HepG2 (cell line): ENCODE results near the gene ASL. TPM values are rescaled to one million over a fixed set of nuclear protein-coding genes. Genes with fewer than 3 reads are reported as not detected.

Source experiments
- CBFB ChIP-seq: sonication (generic); formaldehyde crosslinking; IDR thresholded peaks from 2 replicates; pipeline ENCODE4 v1.4.0; 2020; ENCODE audit warnings: missing genetic modification reagents
- KDM3A ChIP-seq: IDR thresholded peaks from 2 replicates; pipeline ENCODE4 v1.6.1; 2018; ENCODE audit warnings: low read depth, missing compliant biosample characterization
- KLF16 ChIP-seq, 2 experiments: sonication (generic) in 1 of 2; formaldehyde crosslinking in 1 of 2; IDR thresholded peaks; 2 replicates each; pipeline versions ENCODE4 v1.6.1 to v1.8.0; 2016 to 2023; ENCODE audit warnings: missing genetic modification reagents in 2 of 2, missing compliant biosample characterization in 1 of 2
- NCOA1 ChIP-seq: sonication (generic); formaldehyde crosslinking; IDR thresholded peaks from 2 replicates; pipeline ENCODE4 v1.9.0; 2021; ENCODE audit warnings: missing genetic modification reagents
- PHF21A ChIP-seq: sonication (generic); formaldehyde crosslinking; IDR thresholded peaks from 2 replicates; pipeline ENCODE4 v1.5.0; 2020; ENCODE audit warnings: mild to moderate bottlenecking, missing genetic modification reagents
- REXO4 ChIP-seq: sonication (generic); formaldehyde crosslinking; IDR thresholded peaks from 2 replicates; pipeline ENCODE4 v1.8.0; 2022; ENCODE audit warnings: missing genetic modification reagents, mild to moderate bottlenecking, borderline replicate concordance
- RNF2 ChIP-seq: fragments of 450-650 bp; conservative IDR thresholded peaks from 2 replicates; pipeline ENCODE4 v1.6.1; 2016; ENCODE audit warnings: low read depth
- SAP130 ChIP-seq: IDR thresholded peaks from 2 replicates; pipeline ENCODE4 v1.6.1; 2016; ENCODE audit warnings: low read depth
- SMC3 ChIP-seq: IDR thresholded peaks from 2 replicates; pipeline ENCODE4 v1.6.1; 2011; ENCODE audit warnings: low read length, improper control_type of control experiment
- YY1 ChIP-seq: IDR thresholded peaks from 2 replicates; pipeline ENCODE4 v1.6.1; 2011; ENCODE audit warnings: low read length, low read depth, moderate library complexity, mild to moderate bottlenecking; ENCODE audit not compliant: insufficient read depth, insufficient replicate concordance
- ZNF75D ChIP-seq: sonication (generic); formaldehyde crosslinking; IDR thresholded peaks from 2 replicates; pipeline ENCODE4 v1.8.1; 2023; ENCODE audit warnings: missing genetic modification reagents, mild to moderate bottlenecking, borderline replicate concordance
- ZNF878 ChIP-seq: sonication (generic); formaldehyde crosslinking; IDR thresholded peaks from 2 replicates; pipeline ENCODE4 v1.8.1; 2023; ENCODE audit warnings: mild to moderate bottlenecking, missing genetic modification reagents, moderate library complexity
- polyA plus RNA-seq, 8 experiments: library from polyadenylated mRNA; depleted of rRNA in 3 of 8; stranded (reverse) in 7 of 8; unstranded in 1 of 8; fragments of >200 nt; fragmentation: Illumina TruSeq in 4 of 8; extraction: Trizol in 4 of 8; gene quantifications; 2 replicates each; pipeline versions ENCODE4 v1.2.1 to v1.2.3, GENCODE V29; 2011 to 2016; ENCODE audit warnings: low read depth in 4 of 8, missing spikeins in 1 of 8, mixed read lengths in 1 of 8; ENCODE audit not compliant: insufficient read depth in 1 of 8
- total RNA-seq, 5 experiments: library from RNA; depleted of rRNA; stranded (reverse); fragments of >200 nt; fragmentation: Illumina TruSeq; extraction: Trizol; gene quantifications; 2 replicates each; pipeline ENCODE4 v1.2.3, GENCODE V29; 2016; ENCODE audit warnings: low read depth in 1 of 5
- TF ChIP-seq, protein P1 (sequence below): sonication (generic); formaldehyde crosslinking; IDR thresholded peaks from 2 replicates; pipeline ENCODE4 v1.4.0; 2020; ENCODE audit warnings: missing genetic modification reagents, borderline replicate concordance
- TF ChIP-seq, protein P2 (sequence below): sonication (generic); formaldehyde crosslinking; IDR thresholded peaks from 2 replicates; pipeline ENCODE4 v1.8.1; 2023; ENCODE audit warnings: missing genetic modification reagents, inconsistent platforms, borderline replicate concordance
- TF ChIP-seq, protein P3 (sequence below), 2 experiments: sonication (generic) in 1 of 2; formaldehyde crosslinking in 1 of 2; IDR thresholded peaks; 2 replicates each; pipeline versions ENCODE4 v1.4.0 to v1.6.1; 2018 to 2020; ENCODE audit warnings: missing genetic modification reagents in 2 of 2, borderline replicate concordance in 1 of 2, low read depth in 1 of 2, mild to moderate bottlenecking in 1 of 2, missing biosample characterization in 1 of 2
- TF ChIP-seq, protein P4 (sequence below): IDR thresholded peaks from 2 replicates; pipeline ENCODE4 v1.6.1; 2018; ENCODE audit warnings: missing genetic modification reagents
- TF ChIP-seq, protein P5 (sequence below): sonication (generic); formaldehyde crosslinking; IDR thresholded peaks from 2 replicates; pipeline ENCODE4 v1.4.0; 2020; ENCODE audit warnings: missing genetic modification reagents
- TF ChIP-seq, protein P6 (sequence below): sonication (generic); formaldehyde crosslinking; IDR thresholded peaks from 2 replicates; pipeline ENCODE4 v1.5.0; 2020; ENCODE audit warnings: mild to moderate bottlenecking, missing genetic modification reagents

ASL gene
- total and polyA plus RNA-seq, 2 of the 13 experiments (the other 11 are each of a cell fraction or from before 2014, with no cell fraction given) = 71.4 to 96.5 TPM

DNA sequence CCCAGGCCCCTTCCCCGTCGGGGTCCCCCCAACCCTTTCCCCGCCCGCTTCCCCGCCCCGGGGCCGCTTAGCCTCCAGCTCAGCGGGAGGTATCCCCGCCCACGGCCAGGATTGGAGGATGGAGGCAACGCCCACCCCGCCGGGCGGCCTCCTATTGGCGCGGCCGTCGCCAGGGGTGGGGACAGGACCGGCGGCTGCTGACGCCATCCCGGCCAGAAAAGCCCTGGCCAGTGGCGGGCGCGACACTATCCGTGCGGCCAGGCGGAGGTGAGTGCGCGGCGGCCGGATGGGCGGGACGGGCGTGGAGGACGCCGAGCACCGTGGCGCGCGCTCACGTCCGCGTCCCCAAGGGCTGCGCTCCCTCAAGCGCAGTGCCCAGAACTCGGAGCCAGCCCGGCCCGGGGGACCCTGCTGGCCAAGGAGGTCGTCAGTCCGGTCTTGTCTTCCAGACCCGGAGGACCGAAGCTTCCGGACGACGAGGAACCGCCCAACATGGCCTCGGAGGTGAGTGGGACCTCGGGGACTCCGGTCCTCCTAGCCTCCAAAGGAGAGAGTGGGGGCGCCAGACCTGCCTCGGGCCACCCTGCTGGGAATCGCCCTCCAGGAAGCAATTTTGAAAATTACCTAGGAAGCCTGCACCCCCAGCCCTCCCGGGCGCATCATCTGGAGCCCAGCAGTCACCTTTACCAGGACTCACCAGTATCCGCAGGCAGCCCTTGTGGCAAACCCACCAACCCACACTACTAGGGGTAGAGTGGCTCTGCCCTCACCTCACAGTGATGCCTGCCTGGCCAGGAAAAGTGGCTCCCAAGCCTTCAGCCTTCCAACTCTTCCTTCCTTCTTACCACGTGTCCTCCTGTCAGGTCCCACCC lies at the start of gene ASL (continued):
- TF ChIP-seq, protein P1, sequence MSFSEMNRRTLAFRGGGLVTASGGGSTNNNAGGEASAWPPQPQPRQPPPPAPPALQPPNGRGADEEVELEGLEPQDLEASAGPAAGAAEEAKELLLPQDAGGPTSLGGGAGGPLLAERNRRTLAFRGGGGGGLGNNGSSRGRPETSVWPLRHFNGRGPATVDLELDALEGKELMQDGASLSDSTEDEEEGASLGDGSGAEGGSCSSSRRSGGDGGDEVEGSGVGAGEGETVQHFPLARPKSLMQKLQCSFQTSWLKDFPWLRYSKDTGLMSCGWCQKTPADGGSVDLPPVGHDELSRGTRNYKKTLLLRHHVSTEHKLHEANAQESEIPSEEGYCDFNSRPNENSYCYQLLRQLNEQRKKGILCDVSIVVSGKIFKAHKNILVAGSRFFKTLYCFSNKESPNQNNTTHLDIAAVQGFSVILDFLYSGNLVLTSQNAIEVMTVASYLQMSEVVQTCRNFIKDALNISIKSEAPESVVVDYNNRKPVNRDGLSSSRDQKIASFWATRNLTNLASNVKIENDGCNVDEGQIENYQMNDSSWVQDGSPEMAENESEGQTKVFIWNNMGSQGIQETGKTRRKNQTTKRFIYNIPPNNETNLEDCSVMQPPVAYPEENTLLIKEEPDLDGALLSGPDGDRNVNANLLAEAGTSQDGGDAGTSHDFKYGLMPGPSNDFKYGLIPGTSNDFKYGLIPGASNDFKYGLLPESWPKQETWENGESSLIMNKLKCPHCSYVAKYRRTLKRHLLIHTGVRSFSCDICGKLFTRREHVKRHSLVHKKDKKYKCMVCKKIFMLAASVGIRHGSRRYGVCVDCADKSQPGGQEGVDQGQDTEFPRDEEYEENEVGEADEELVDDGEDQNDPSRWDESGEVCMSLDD (CRISPR knock-in tag) = no peak
- TF ChIP-seq RNF2 = no peak; the same call in 1 of the 2 replicates
- no peak for TF ChIP-seq NCOA1
- no peak for TF ChIP-seq REXO4 (CRISPR knock-in tag)
- TF ChIP-seq, protein P2, sequence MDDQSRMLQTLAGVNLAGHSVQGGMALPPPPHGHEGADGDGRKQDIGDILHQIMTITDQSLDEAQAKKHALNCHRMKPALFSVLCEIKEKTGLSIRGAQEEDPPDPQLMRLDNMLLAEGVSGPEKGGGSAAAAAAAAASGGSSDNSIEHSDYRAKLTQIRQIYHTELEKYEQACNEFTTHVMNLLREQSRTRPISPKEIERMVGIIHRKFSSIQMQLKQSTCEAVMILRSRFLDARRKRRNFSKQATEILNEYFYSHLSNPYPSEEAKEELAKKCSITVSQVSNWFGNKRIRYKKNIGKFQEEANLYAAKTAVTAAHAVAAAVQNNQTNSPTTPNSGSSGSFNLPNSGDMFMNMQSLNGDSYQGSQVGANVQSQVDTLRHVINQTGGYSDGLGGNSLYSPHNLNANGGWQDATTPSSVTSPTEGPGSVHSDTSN (CRISPR knock-in tag) = no peak
- no peak; the same call in 1 of the 2 replicates for TF ChIP-seq PHF21A (CRISPR knock-in tag)
- TF ChIP-seq ZNF75D (CRISPR knock-in tag) = no peak
- TF ChIP-seq, protein P3, sequence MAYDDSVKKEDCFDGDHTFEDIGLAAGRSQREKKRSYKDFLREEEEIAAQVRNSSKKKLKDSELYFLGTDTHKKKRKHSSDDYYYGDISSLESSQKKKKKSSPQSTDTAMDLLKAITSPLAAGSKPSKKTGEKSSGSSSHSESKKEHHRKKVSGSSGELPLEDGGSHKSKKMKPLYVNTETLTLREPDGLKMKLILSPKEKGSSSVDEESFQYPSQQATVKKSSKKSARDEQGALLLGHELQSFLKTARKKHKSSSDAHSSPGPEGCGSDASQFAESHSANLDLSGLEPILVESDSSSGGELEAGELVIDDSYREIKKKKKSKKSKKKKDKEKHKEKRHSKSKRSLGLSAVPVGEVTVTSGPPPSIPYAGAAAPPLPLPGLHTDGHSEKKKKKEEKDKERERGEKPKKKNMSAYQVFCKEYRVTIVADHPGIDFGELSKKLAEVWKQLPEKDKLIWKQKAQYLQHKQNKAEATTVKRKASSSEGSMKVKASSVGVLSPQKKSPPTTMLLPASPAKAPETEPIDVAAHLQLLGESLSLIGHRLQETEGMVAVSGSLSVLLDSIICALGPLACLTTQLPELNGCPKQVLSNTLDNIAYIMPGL (CRISPR knock-in tag; IDR thresholded peaks at IDR 0.05; ENCODE audit: borderline replicate concordance in 1 of 2, low read depth in 1 of 2) = peak; percentile 43 to 69; a peak in 1 of 4 replicates
- peak; percentile 95 for TF ChIP-seq SAP130
- TF ChIP-seq, protein P4, sequence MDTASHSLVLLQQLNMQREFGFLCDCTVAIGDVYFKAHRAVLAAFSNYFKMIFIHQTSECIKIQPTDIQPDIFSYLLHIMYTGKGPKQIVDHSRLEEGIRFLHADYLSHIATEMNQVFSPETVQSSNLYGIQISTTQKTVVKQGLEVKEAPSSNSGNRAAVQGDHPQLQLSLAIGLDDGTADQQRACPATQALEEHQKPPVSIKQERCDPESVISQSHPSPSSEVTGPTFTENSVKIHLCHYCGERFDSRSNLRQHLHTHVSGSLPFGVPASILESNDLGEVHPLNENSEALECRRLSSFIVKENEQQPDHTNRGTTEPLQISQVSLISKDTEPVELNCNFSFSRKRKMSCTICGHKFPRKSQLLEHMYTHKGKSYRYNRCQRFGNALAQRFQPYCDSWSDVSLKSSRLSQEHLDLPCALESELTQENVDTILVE (CRISPR knock-in tag) = 0 out of 2 replicates have a peak, but pooled peaks have one; percentile 20
- TF ChIP-seq, protein P5, sequence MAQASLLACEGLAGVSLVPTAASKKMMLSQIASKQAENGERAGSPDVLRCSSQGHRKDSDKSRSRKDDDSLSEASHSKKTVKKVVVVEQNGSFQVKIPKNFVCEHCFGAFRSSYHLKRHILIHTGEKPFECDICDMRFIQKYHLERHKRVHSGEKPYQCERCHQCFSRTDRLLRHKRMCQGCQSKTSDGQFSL (CRISPR knock-in tag) = no peak
- no peak for TF ChIP-seq KDM3A (CRISPR knock-in tag)
- TF ChIP-seq YY1 = peak; percentile 51
- peak in 1 of 2 experiments; percentile 69; a peak in 1 of 4 replicates for TF ChIP-seq KLF16 (CRISPR knock-in tag; IDR thresholded peaks at IDR 0.05)
- TF ChIP-seq CBFB (CRISPR knock-in tag) = no peak
- TF ChIP-seq ZNF878 = peak; percentile 45; the same call in 1 of the 2 replicates
- TF ChIP-seq, protein P6, sequence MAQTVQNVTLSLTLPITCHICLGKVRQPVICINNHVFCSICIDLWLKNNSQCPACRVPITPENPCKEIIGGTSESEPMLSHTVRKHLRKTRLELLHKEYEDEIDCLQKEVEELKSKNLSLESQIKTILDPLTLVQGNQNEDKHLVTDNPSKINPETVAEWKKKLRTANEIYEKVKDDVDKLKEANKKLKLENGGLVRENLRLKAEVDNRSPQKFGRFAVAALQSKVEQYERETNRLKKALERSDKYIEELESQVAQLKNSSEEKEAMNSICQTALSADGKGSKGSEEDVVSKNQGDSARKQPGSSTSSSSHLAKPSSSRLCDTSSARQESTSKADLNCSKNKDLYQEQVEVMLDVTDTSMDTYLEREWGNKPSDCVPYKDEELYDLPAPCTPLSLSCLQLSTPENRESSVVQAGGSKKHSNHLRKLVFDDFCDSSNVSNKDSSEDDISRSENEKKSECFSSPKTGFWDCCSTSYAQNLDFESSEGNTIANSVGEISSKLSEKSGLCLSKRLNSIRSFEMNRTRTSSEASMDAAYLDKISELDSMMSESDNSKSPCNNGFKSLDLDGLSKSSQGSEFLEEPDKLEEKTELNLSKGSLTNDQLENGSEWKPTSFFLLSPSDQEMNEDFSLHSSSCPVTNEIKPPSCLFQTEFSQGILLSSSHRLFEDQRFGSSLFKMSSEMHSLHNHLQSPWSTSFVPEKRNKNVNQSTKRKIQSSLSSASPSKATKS (CRISPR knock-in tag) = no peak
- TF ChIP-seq SMC3 = no peak
